Measurements from ENCODE around the gene RTL9. TPM values are rescaled to one million over a fixed set of nuclear protein-coding genes. Genes with fewer than 3 reads are reported as not detected.

Gene RTL9
- total and polyA plus RNA-seq, 2 experiments from 2014 or later: 0.31 TPM; not detected in 1

DNA sequence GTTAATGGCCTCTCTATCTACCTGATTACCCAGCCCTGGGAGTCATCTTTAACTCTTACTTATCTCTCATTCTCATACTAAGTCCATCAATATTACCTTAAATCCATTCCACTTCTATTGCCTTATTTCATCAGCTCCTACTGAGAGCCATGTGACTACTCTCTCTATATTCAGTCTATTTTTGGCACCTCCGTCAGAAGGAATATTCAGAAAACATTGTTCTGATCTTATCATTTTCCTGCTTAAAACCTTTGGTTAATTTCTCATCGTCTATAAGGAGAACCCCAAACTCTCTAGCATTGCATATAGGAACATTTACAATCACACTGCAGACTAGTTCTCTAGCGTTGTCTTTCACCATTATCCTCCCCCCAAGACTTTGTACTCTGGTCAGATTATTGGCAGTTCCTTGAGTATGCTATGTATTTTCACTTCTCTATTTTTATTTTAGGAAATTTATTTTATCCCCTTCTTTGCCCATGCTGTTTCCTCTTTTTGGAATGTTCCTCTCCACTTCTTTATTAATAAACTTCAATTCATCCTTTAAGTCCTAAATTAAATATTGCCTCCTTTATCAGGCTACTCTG is 27.1 kb upstream of the RTL9 start:
- Histone ChIP-seq H3K4me2 (no peak overlapping the region), H3K4me3 (no peak overlapping the region), H4K20me1 (replicated peaks; ENCODE audit: insufficient read depth) (no peaks in the 10 kb centered on the region), H3K27ac (ENCODE audit: low read depth) (no peak overlapping the region), H3K36me3 (ENCODE audit: insufficient read depth) (no peaks in the 10 kb centered on the region), H3F3A (replicated peaks; ENCODE audit: low read depth) (no peaks in the 10 kb centered on the region), H3K9me2 (ENCODE audit: insufficient read depth) (no peaks in the 10 kb centered on the region), H2AFZ (no peak overlapping the region), H3K4me1 (ENCODE audit: insufficient read depth) (no peaks in the 10 kb centered on the region), H3K27me3 (ENCODE audit: insufficient read depth) (no peaks in the 10 kb centered on the region), H3K79me2 (replicated peaks; ENCODE audit: insufficient read depth) (no peaks in the 10 kb centered on the region)
- DNase-seq (ENCODE audit: low spot score): no peak
- H3K27me3 Mint-ChIP-seq (ENCODE audit: insufficient read depth, low read depth, poor library complexity): no peaks in the 10 kb centered on the region
- ATAC-seq: no peak
- H3K4me1 Mint-ChIP-seq: no peaks in the 10 kb centered on the region
- no peak overlapping the region for H3K27ac Mint-ChIP-seq
- H3K4me3 Mint-ChIP-seq: no peak overlapping the region
- H3K9me3 Mint-ChIP-seq: no peaks in the 10 kb centered on the region
- no peak for TF ChIP-seq NANOG (IDR thresholded peaks at IDR 0.05; ENCODE audit: borderline replicate concordance)
- TF ChIP-seq, protein P1, sequence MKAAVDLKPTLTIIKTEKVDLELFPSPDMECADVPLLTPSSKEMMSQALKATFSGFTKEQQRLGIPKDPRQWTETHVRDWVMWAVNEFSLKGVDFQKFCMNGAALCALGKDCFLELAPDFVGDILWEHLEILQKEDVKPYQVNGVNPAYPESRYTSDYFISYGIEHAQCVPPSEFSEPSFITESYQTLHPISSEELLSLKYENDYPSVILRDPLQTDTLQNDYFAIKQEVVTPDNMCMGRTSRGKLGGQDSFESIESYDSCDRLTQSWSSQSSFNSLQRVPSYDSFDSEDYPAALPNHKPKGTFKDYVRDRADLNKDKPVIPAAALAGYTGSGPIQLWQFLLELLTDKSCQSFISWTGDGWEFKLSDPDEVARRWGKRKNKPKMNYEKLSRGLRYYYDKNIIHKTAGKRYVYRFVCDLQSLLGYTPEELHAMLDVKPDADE (IDR thresholded peaks at IDR 0.05): no peak
- TF ChIP-seq ZNF331 (CRISPR knock-in tag; IDR thresholded peaks at IDR 0.05; ENCODE audit: low read depth): no peak
- TF ChIP-seq ZNF114 (CRISPR knock-in tag; IDR thresholded peaks at IDR 0.05): no peak
- TF ChIP-seq, protein P2, sequence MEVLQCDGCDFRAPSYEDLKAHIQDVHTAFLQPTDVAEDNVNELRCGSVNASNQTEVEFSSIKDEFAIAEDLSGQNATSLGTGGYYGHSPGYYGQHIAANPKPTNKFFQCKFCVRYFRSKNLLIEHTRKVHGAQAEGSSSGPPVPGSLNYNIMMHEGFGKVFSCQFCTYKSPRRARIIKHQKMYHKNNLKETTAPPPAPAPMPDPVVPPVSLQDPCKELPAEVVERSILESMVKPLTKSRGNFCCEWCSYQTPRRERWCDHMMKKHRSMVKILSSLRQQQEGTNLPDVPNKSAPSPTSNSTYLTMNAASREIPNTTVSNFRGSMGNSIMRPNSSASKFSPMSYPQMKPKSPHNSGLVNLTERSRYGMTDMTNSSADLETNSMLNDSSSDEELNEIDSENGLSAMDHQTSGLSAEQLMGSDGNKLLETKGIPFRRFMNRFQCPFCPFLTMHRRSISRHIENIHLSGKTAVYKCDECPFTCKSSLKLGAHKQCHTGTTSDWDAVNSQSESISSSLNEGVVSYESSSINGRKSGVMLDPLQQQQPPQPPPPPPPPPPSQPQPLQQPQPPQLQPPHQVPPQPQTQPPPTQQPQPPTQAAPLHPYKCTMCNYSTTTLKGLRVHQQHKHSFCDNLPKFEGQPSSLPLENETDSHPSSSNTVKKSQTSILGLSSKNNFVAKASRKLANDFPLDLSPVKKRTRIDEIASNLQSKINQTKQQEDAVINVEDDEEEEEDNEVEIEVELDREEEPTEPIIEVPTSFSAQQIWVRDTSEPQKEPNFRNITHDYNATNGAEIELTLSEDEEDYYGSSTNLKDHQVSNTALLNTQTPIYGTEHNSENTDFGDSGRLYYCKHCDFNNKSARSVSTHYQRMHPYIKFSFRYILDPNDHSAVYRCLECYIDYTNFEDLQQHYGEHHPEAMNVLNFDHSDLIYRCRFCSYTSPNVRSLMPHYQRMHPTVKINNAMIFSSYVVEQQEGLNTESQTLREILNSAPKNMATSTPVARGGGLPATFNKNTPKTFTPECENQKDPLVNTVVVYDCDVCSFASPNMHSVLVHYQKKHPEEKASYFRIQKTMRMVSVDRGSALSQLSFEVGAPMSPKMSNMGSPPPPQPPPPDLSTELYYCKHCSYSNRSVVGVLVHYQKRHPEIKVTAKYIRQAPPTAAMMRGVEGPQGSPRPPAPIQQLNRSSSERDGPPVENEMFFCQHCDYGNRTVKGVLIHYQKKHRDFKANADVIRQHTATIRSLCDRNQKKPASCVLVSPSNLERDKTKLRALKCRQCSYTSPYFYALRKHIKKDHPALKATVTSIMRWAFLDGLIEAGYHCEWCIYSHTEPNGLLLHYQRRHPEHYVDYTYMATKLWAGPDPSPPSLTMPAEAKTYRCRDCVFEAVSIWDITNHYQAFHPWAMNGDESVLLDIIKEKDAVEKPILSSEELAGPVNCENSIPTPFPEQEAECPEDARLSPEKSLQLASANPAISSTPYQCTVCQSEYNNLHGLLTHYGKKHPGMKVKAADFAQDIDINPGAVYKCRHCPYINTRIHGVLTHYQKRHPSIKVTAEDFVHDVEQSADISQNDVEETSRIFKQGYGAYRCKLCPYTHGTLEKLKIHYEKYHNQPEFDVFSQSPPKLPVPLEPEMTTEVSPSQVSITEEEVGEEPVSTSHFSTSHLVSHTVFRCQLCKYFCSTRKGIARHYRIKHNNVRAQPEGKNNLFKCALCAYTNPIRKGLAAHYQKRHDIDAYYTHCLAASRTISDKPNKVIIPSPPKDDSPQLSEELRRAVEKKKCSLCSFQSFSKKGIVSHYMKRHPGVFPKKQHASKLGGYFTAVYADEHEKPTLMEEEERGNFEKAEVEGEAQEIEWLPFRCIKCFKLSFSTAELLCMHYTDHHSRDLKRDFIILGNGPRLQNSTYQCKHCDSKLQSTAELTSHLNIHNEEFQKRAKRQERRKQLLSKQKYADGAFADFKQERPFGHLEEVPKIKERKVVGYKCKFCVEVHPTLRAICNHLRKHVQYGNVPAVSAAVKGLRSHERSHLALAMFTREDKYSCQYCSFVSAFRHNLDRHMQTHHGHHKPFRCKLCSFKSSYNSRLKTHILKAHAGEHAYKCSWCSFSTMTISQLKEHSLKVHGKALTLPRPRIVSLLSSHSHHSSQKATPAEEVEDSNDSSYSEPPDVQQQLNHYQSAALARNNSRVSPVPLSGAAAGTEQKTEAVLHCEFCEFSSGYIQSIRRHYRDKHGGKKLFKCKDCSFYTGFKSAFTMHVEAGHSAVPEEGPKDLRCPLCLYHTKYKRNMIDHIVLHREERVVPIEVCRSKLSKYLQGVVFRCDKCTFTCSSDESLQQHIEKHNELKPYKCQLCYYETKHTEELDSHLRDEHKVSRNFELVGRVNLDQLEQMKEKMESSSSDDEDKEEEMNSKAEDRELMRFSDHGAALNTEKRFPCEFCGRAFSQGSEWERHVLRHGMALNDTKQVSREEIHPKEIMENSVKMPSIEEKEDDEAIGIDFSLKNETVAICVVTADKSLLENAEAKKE (CRISPR knock-in tag; IDR thresholded peaks at IDR 0.05): no peak
- TF ChIP-seq, protein P3, sequence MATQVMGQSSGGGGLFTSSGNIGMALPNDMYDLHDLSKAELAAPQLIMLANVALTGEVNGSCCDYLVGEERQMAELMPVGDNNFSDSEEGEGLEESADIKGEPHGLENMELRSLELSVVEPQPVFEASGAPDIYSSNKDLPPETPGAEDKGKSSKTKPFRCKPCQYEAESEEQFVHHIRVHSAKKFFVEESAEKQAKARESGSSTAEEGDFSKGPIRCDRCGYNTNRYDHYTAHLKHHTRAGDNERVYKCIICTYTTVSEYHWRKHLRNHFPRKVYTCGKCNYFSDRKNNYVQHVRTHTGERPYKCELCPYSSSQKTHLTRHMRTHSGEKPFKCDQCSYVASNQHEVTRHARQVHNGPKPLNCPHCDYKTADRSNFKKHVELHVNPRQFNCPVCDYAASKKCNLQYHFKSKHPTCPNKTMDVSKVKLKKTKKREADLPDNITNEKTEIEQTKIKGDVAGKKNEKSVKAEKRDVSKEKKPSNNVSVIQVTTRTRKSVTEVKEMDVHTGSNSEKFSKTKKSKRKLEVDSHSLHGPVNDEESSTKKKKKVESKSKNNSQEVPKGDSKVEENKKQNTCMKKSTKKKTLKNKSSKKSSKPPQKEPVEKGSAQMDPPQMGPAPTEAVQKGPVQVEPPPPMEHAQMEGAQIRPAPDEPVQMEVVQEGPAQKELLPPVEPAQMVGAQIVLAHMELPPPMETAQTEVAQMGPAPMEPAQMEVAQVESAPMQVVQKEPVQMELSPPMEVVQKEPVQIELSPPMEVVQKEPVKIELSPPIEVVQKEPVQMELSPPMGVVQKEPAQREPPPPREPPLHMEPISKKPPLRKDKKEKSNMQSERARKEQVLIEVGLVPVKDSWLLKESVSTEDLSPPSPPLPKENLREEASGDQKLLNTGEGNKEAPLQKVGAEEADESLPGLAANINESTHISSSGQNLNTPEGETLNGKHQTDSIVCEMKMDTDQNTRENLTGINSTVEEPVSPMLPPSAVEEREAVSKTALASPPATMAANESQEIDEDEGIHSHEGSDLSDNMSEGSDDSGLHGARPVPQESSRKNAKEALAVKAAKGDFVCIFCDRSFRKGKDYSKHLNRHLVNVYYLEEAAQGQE (IDR thresholded peaks at IDR 0.05; ENCODE audit: unreplicated experiment): no peak
- TF ChIP-seq EZH2 (IDR thresholded peaks at IDR 0.05; ENCODE audit: low read depth, unreplicated experiment): no peak
- TF ChIP-seq, protein P4, sequence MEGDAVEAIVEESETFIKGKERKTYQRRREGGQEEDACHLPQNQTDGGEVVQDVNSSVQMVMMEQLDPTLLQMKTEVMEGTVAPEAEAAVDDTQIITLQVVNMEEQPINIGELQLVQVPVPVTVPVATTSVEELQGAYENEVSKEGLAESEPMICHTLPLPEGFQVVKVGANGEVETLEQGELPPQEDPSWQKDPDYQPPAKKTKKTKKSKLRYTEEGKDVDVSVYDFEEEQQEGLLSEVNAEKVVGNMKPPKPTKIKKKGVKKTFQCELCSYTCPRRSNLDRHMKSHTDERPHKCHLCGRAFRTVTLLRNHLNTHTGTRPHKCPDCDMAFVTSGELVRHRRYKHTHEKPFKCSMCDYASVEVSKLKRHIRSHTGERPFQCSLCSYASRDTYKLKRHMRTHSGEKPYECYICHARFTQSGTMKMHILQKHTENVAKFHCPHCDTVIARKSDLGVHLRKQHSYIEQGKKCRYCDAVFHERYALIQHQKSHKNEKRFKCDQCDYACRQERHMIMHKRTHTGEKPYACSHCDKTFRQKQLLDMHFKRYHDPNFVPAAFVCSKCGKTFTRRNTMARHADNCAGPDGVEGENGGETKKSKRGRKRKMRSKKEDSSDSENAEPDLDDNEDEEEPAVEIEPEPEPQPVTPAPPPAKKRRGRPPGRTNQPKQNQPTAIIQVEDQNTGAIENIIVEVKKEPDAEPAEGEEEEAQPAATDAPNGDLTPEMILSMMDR (conservative IDR thresholded peaks at IDR 0.05; ENCODE audit: low read depth in 2 of 2): no peak
- TF ChIP-seq POLR2AphosphoS5 (IDR thresholded peaks at IDR 0.05; ENCODE audit: low read depth): no peak
- no peak for TF ChIP-seq CREB1 (CRISPR knock-in tag; IDR thresholded peaks at IDR 0.05; ENCODE audit: low read depth)
- TF ChIP-seq EZH2phosphoT487 (IDR thresholded peaks at IDR 0.05; ENCODE audit: unreplicated experiment): no peak
- H3K36me3 Mint-ChIP-seq (ENCODE audit: low read depth): no peaks in the 10 kb centered on the region
